HepG2 (cell line): ENCODE measurements around the gene KLF16. TPM values are rescaled to one million over a fixed set of nuclear protein-coding genes. Genes with fewer than 3 reads are reported as not detected.

Experiments used
- CREM ChIP-seq, 2 experiments: sonication (generic) in 1 of 2; formaldehyde crosslinking in 1 of 2; IDR thresholded peaks; 2 replicates each; pipeline versions ENCODE4 v1.4.0 to v1.6.1; 2016 to 2020; ENCODE audit warnings: antibody characterized with exemption in 1 of 2, mild to moderate bottlenecking in 1 of 2, missing genetic modification reagents in 1 of 2
- FIP1L1 ChIP-seq: fragments of 200-400 bp; formaldehyde crosslinking; IDR thresholded peaks from 2 replicates; pipeline ENCODE4 v1.6.1; 2018; ENCODE audit warnings: low read depth, mild to moderate bottlenecking, low read length, moderate library complexity, borderline replicate concordance; ENCODE audit not compliant: insufficient read depth
- FOSL1 ChIP-seq: sonication (generic); formaldehyde crosslinking; IDR thresholded peaks from 2 replicates; pipeline ENCODE4 v1.9.0; 2021; ENCODE audit warnings: missing genetic modification reagents, borderline replicate concordance
- HOXD1 ChIP-seq: sonication (generic); formaldehyde crosslinking; IDR thresholded peaks from 2 replicates; pipeline ENCODE4 v1.5.0; 2020; ENCODE audit warnings: missing genetic modification reagents
- KDM2A ChIP-seq: sonication (generic); formaldehyde crosslinking; IDR thresholded peaks from 2 replicates; pipeline ENCODE4 v1.4.0; 2020; ENCODE audit warnings: low read depth, missing genetic modification reagents, borderline replicate concordance
- MNT ChIP-seq: fragments of 450-650 bp; IDR thresholded peaks from 2 replicates; pipeline ENCODE4 v1.6.1; 2016
- SYNCRIP ChIP-seq: fragments of 200-400 bp; formaldehyde crosslinking; IDR thresholded peaks from 2 replicates; pipeline ENCODE4 v1.6.1; 2018; ENCODE audit warnings: mild to moderate bottlenecking, low read depth, low read length; ENCODE audit not compliant: insufficient read depth
- ZBTB3 ChIP-seq: sonication (generic); formaldehyde crosslinking; IDR thresholded peaks from 2 replicates; pipeline ENCODE4 v1.4.0; 2020; ENCODE audit warnings: low read depth, mild to moderate bottlenecking, moderate library complexity, missing genetic modification reagents, borderline replicate concordance
- ZHX1 ChIP-seq: sonication (generic); formaldehyde crosslinking; IDR thresholded peaks from 2 replicates; pipeline ENCODE4 v1.8.1; 2022; ENCODE audit warnings: low read depth, mild to moderate bottlenecking, missing genetic modification reagents
- ZNF121 ChIP-seq: sonication (generic); formaldehyde crosslinking; IDR thresholded peaks from 2 replicates; pipeline ENCODE4 v1.5.0; 2020; ENCODE audit warnings: mild to moderate bottlenecking, missing genetic modification reagents
- ZNF20 ChIP-seq: sonication (generic); formaldehyde crosslinking; IDR thresholded peaks from 2 replicates; pipeline ENCODE4 v1.4.0; 2020; ENCODE audit warnings: mild to moderate bottlenecking, moderate library complexity, missing genetic modification reagents
- ZNF335 ChIP-seq: sonication (generic); formaldehyde crosslinking; IDR thresholded peaks from 2 replicates; pipeline ENCODE4 v1.4.0; 2020; ENCODE audit warnings: missing genetic modification reagents
- ZNF646 ChIP-seq: sonication (generic); formaldehyde crosslinking; IDR thresholded peaks from 2 replicates; pipeline ENCODE4 v1.9.0; 2021; ENCODE audit warnings: mild to moderate bottlenecking, missing genetic modification reagents
- polyA plus RNA-seq, 8 experiments: library from polyadenylated mRNA; depleted of rRNA in 3 of 8; stranded (reverse) in 7 of 8; unstranded in 1 of 8; fragments of >200 nt; fragmentation: Illumina TruSeq in 4 of 8; extraction: Trizol in 4 of 8; gene quantifications; 2 replicates each; pipeline versions ENCODE4 v1.2.1 to v1.2.3, GENCODE V29; 2011 to 2016; ENCODE audit warnings: low read depth in 4 of 8, missing spikeins in 1 of 8, mixed read lengths in 1 of 8; ENCODE audit not compliant: insufficient read depth in 1 of 8
- total RNA-seq, 5 experiments: library from RNA; depleted of rRNA; stranded (reverse); fragments of >200 nt; fragmentation: Illumina TruSeq; extraction: Trizol; gene quantifications; 2 replicates each; pipeline ENCODE4 v1.2.3, GENCODE V29; 2016; ENCODE audit warnings: low read depth in 1 of 5
- TF ChIP-seq, protein P1 (sequence below): fragments of 450-650 bp; IDR thresholded peaks from 2 replicates; pipeline ENCODE4 v1.6.1; 2017
- TF ChIP-seq, protein P2 (sequence below): sonication (generic); formaldehyde crosslinking; IDR thresholded peaks from 2 replicates; pipeline ENCODE4 v1.8.0; 2023; ENCODE audit warnings: mild to moderate bottlenecking, missing genetic modification reagents

The KLF16 gene
- total and polyA plus RNA-seq, 2 of the 13 experiments (the other 11 are each of a cell fraction or from before 2014, with no cell fraction given) = 3.5 to 6.7 TPM

- TF ChIP-seq ZNF646 = no peak
- no peak for TF ChIP-seq ZNF121
- TF ChIP-seq FOSL1 (CRISPR knock-in tag) = no peak
- peak; percentile 96 for TF ChIP-seq ZNF335 (CRISPR knock-in tag)
- TF ChIP-seq, protein P1, sequence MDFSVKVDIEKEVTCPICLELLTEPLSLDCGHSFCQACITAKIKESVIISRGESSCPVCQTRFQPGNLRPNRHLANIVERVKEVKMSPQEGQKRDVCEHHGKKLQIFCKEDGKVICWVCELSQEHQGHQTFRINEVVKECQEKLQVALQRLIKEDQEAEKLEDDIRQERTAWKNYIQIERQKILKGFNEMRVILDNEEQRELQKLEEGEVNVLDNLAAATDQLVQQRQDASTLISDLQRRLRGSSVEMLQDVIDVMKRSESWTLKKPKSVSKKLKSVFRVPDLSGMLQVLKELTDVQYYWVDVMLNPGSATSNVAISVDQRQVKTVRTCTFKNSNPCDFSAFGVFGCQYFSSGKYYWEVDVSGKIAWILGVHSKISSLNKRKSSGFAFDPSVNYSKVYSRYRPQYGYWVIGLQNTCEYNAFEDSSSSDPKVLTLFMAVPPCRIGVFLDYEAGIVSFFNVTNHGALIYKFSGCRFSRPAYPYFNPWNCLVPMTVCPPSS = no peak
- no peak for TF ChIP-seq ZHX1 (CRISPR knock-in tag)
- TF ChIP-seq FIP1L1 = no peak
- no peak for TF ChIP-seq ZBTB3 (CRISPR knock-in tag)
- no peak for TF ChIP-seq CREM (IDR thresholded peaks at IDR 0.05)
- no peak for TF ChIP-seq CREM (CRISPR knock-in tag; IDR thresholded peaks at IDR 0.05)
- TF ChIP-seq HOXD1 (CRISPR knock-in tag) = no peak
- no peak for TF ChIP-seq ZNF20 (CRISPR knock-in tag)
- no peak for TF ChIP-seq MNT
- peak; percentile 55; the same call in 1 of the 2 replicates for TF ChIP-seq KDM2A
- no peak for TF ChIP-seq SYNCRIP
- TF ChIP-seq, protein P2, sequence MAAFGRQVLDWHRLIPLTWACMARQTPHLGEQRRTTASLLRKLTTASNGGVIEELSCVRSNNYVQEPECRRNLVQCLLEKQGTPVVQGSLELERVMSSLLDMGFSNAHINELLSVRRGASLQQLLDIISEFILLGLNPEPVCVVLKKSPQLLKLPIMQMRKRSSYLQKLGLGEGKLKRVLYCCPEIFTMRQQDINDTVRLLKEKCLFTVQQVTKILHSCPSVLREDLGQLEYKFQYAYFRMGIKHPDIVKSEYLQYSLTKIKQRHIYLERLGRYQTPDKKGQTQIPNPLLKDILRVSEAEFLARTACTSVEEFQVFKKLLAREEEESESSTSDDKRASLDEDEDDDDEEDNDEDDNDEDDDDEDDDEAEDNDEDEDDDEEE = no peak
Observed at GRCh38 chr19:1837625-1838105, 25.7 kb downstream of the KLF16 start (continued).
